ENCODE results near the gene KCTD8. TPM values are rescaled to one million over a fixed set of nuclear protein-coding genes. Genes with fewer than 3 reads are reported as not detected.

The KCTD8 gene
- total RNA-seq, 4 donors from 2014 or later = 0.66 to 2.4 (median 1.5) TPM

GRCh38 chr4:44132526-44132925, 316.1 kb downstream of the KCTD8 start:
- no peaks in the 10 kb centered on the region for H3K27me3 ChIP-seq
- peaks cover 0 to 6% (median 0%) of the 10 kb centered on the region in 4 donors for H3K9me3 ChIP-seq
- WGBS = 100% methylated on average over 1 of the region's 1 CpG
- H3K27ac ChIP-seq (replicated peaks in 1 of 4) = no peak overlapping the region
- H3K36me3 ChIP-seq = no peaks in the 10 kb centered on the region
- DNase-seq (ENCODE audit: extremely low spot score) = no peak
- intact Hi-C loops (cut with DNase I) = no loop called here
- TF ChIP-seq EP300 (IDR thresholded peaks at IDR 0.05) (no peak), POLR2AphosphoS5 (IDR thresholded peaks at IDR 0.05) (no peak), POLR2A (IDR thresholded peaks at IDR 0.05; ENCODE audit: low read depth) (no peak), CTCF (IDR thresholded peaks at IDR 0.05) (no peak)
- no peak overlapping the region for H3K4me3 ChIP-seq
- H3K4me1 ChIP-seq = no peaks in the 10 kb centered on the region

Other genes starting within 250 kb of the KCTD8 start
- not detected for gene YIPF7, start 202.8 kb upstream of the KCTD8 start, total RNA-seq
- gene GUF1, start 229.6 kb upstream of the KCTD8 start, total RNA-seq = 10 to 100 TPM; 11.4 to 15.7 (median 14.5) TPM